ACHN (cell line): ENCODE measurements around the gene OR5K2.

Experiments used
- DNase-seq: peaks from one replicate; pipeline ENCODE4 v3.0.0-alpha.2; 2015
- in situ Hi-C: cut with HindIII; loops from 2 replicates; pipeline ENCODE4 v1.10.0; 2017; ENCODE audit warnings: low sequenced_read_pairs, low pct_ligation_motif_present, low pct_unique_long_range_greater_than_20kb

OR5K2 gene

GRCh38 chr3:98497381-98497780 is at the start of gene OR5K2:
TSS of gene OR5K2 (plus strand) at chr3:98497681. CDS start at chr3:98497681, 0 bp downstream.
- no peak for DNase-seq
- in situ Hi-C loops = no loop called here

GRCh38 chr3:98449606-98450193 is 47.8 kb upstream of the OR5K2 start:
- in situ Hi-C loops = no loop called here
- DNase-seq = no peak

GRCh38 chr3:98450372-98450771 is 47.1 kb upstream of the OR5K2 start:
- DNase-seq = no peak

GRCh38 chr3:98453827-98454226 is 43.7 kb upstream of the OR5K2 start:
- in situ Hi-C loops = no loop called here
- DNase-seq = no peak

More at GRCh38 chr3:98450372-98450771, 47.1 kb upstream of the OR5K2 start:
- in situ Hi-C loops = no loop called here

GRCh38 chr3:98454929-98455328 is 42.6 kb upstream of the OR5K2 start:
- in situ Hi-C loops = no loop called here
- DNase-seq = no peak

GRCh38 chr3:98457543-98457942 is 39.9 kb upstream of the OR5K2 start:
- in situ Hi-C loops = no loop called here

GRCh38 chr3:98460220-98460619 is 37.3 kb upstream of the OR5K2 start:
- in situ Hi-C loops = no loop called here
- DNase-seq = no peak

More at GRCh38 chr3:98457543-98457942, 39.9 kb upstream of the OR5K2 start:
- DNase-seq = no peak

- in situ Hi-C loops = no loop called here
These were observed 34.6 kb upstream of the OR5K2 start, which contains the start of gene OR5K1 for GRCh38 chr3:98462901-98463300. TSS of gene OR5K1 (plus strand) at chr3:98463201. CDS start at chr3:98469577, 6,376 bp downstream.

GRCh38 chr3:98482717-98483482 is 14.6 kb upstream of the OR5K2 start:
- no peak for DNase-seq
- in situ Hi-C loops = no loop called here

More at GRCh38 chr3:98462901-98463300, 34.6 kb upstream of the OR5K2 start, which contains the start of gene OR5K1:
- DNase-seq = no peak

GRCh38 chr3:98483626-98484025 is 13.9 kb upstream of the OR5K2 start:
- in situ Hi-C loops = no loop called here
- DNase-seq = no peak

GRCh38 chr3:98500019-98500418 is 2.5 kb downstream of the OR5K2 start:
- DNase-seq = no peak
- in situ Hi-C loops = no loop called here

GRCh38 chr3:98501270-98501669 is 3.8 kb downstream of the OR5K2 start:
- DNase-seq = no peak

GRCh38 chr3:98501863-98502576 is 4.5 kb downstream of the OR5K2 start:
- in situ Hi-C loops = no loop called here
- DNase-seq = no peak

More at GRCh38 chr3:98501270-98501669, 3.8 kb downstream of the OR5K2 start:
- in situ Hi-C loops = no loop called here

GRCh38 chr3:98504539-98504938 is 7.1 kb downstream of the OR5K2 start:
- no peak for DNase-seq
- in situ Hi-C loops = no loop called here

GRCh38 chr3:98508582-98508981 is 11.1 kb downstream of the OR5K2 start:
- DNase-seq = no peak
- in situ Hi-C loops = no loop called here

GRCh38 chr3:98512576-98512975 is 15.1 kb downstream of the OR5K2 start:
- in situ Hi-C loops = no loop called here
- DNase-seq = no peak

- in situ Hi-C loops = no loop called here
- no peak for DNase-seq
These were observed 15.6 kb downstream of the OR5K2 start for GRCh38 chr3:98513091-98513511.

- no peak for DNase-seq
- in situ Hi-C loops = no loop called here
These were observed 16.3 kb downstream of the OR5K2 start for GRCh38 chr3:98513736-98514135.

GRCh38 chr3:98514948-98515347 is 17.5 kb downstream of the OR5K2 start:
- in situ Hi-C loops = no loop called here
- DNase-seq = no peak
